IPS-15b (cell line): ENCODE data around the gene YAF2.
"Not testable (repeated sequence)": the region's sequence is repeated elsewhere in the genome, so short reads cannot be mapped to it uniquely, and the experiment has no call there.

Experiments used
- H3K27me3 ChIP-seq: one replicate; pipeline ENCODE4 v1.6.1; 2013; ENCODE audit warnings: low read length; ENCODE audit not compliant: control insufficient read depth, insufficient read depth
- H3K36me3 ChIP-seq: one replicate; pipeline ENCODE4 v1.6.1; 2013; ENCODE audit warnings: low read length; ENCODE audit not compliant: control insufficient read depth, insufficient read depth
- H3K4me1 ChIP-seq: one replicate; pipeline ENCODE4 v1.6.1; 2013; ENCODE audit warnings: mild to moderate bottlenecking, low read length; ENCODE audit not compliant: control insufficient read depth, insufficient read depth
- H3K4me3 ChIP-seq: one replicate; pipeline ENCODE4 v1.5.1; 2013; ENCODE audit warnings: low read depth, low read length
- H3K9ac ChIP-seq: one replicate; pipeline ENCODE4 v1.6.1; 2013; ENCODE audit warnings: low read depth, mild to moderate bottlenecking, low read length
- H3K9me3 ChIP-seq: one replicate; pipeline ENCODE4 v1.6.1; 2013; ENCODE audit warnings: mild to moderate bottlenecking, low read length; ENCODE audit not compliant: control insufficient read depth, insufficient read depth

YAF2 gene

GRCh38 chr12:42240131-42240750, 2.2 kb upstream of the YAF2 start:
- no peaks in the 10 kb centered on the region for H3K36me3 ChIP-seq
- H3K27me3 ChIP-seq, result peaks cover 78% of the 10 kb centered on the region
- no peaks in the 10 kb centered on the region for H3K9me3 ChIP-seq
- no peak overlapping the region for H3K4me3 ChIP-seq
- peaks cover 10% of the 10 kb centered on the region for H3K4me1 ChIP-seq
- H3K9ac ChIP-seq, result no peak overlapping the region

GRCh38 chr12:42237853-42238239, 202 bp downstream of the YAF2 start:
- Histone ChIP-seq H3K4me1 (peaks cover 10% of the 10 kb centered on the region), H3K9ac (no peak overlapping the region), H3K4me3 (peak overlapping the region; percentile 46), H3K36me3 (no peaks in the 10 kb centered on the region), H3K9me3 (no peaks in the 10 kb centered on the region), H3K27me3 (peaks cover 68% of the 10 kb centered on the region)

GRCh38 chr12:42237052-42237852, 796 bp downstream of the YAF2 start:
- Histone ChIP-seq H3K9me3 (no peaks in the 10 kb centered on the region), H3K4me1 (peaks cover 10% of the 10 kb centered on the region), H3K9ac (no peak overlapping the region), H3K27me3 (peaks cover 68% of the 10 kb centered on the region), H3K36me3 (no peaks in the 10 kb centered on the region), H3K4me3 (peak overlapping the region; percentile 63)

- Histone ChIP-seq H3K4me1 (peaks cover 5% of the 10 kb centered on the region), H3K9ac (no peak overlapping the region), H3K9me3 (no peaks in the 10 kb centered on the region), H3K36me3 (no peaks in the 10 kb centered on the region), H3K4me3 (no peak overlapping the region), H3K27me3 (peaks cover 60% of the 10 kb centered on the region)
Measured at GRCh38 chr12:42236017-42236416, 2.0 kb downstream of the YAF2 start.

- Histone ChIP-seq H3K9ac (no peak overlapping the region), H3K4me3 (no peak overlapping the region), H3K27me3 (peaks cover 54% of the 10 kb centered on the region), H3K9me3 (no peaks in the 10 kb centered on the region), H3K36me3 (no peaks in the 10 kb centered on the region), H3K4me1 (no peaks in the 10 kb centered on the region)
Measured at GRCh38 chr12:42235426-42235825, 2.6 kb downstream of the YAF2 start.

- H3K4me3 ChIP-seq, result no peak overlapping the region
Measured at GRCh38 chr12:42234970-42235369, 3.1 kb downstream of the YAF2 start.

GRCh38 chr12:42227525-42227924, 10.5 kb downstream of the YAF2 start:
- not testable (repeated sequence) for H3K27me3 ChIP-seq, H3K4me1 ChIP-seq, H3K36me3 ChIP-seq, H3K9me3 ChIP-seq, H3K4me3 ChIP-seq, H3K9ac ChIP-seq

More at GRCh38 chr12:42234970-42235369, 3.1 kb downstream of the YAF2 start:
- no peaks in the 10 kb centered on the region for H3K4me1 ChIP-seq
- no peaks in the 10 kb centered on the region for H3K9me3 ChIP-seq
- no peaks in the 10 kb centered on the region for H3K36me3 ChIP-seq
- peaks cover 54% of the 10 kb centered on the region for H3K27me3 ChIP-seq
- no peak overlapping the region for H3K9ac ChIP-seq

GRCh38 chr12:42224501-42224900, 13.5 kb downstream of the YAF2 start:
- H3K4me1 ChIP-seq, result not testable (repeated sequence)

GRCh38 chr12:42222724-42223123, 15.3 kb downstream of the YAF2 start:
- peaks cover 3% of the 10 kb centered on the region for H3K27me3 ChIP-seq

More at GRCh38 chr12:42224501-42224900, 13.5 kb downstream of the YAF2 start:
- not testable (repeated sequence) for H3K4me3 ChIP-seq, H3K36me3 ChIP-seq, H3K27me3 ChIP-seq, H3K9me3 ChIP-seq, H3K9ac ChIP-seq

GRCh38 chr12:42221726-42222125, 16.3 kb downstream of the YAF2 start:
- Histone ChIP-seq H3K4me1 (no peaks in the 10 kb centered on the region), H3K27me3 (peaks cover 3% of the 10 kb centered on the region), H3K9me3 (no peaks in the 10 kb centered on the region), H3K9ac (no peak overlapping the region), H3K4me3 (no peak overlapping the region), H3K36me3 (no peaks in the 10 kb centered on the region)

More at GRCh38 chr12:42222724-42223123, 15.3 kb downstream of the YAF2 start:
- Histone ChIP-seq H3K9ac (no peak overlapping the region), H3K4me3 (no peak overlapping the region), H3K4me1 (no peaks in the 10 kb centered on the region), H3K9me3 (no peaks in the 10 kb centered on the region), H3K36me3 (no peaks in the 10 kb centered on the region)

- H3K27me3 ChIP-seq, result peaks cover 3% of the 10 kb centered on the region
- H3K9me3 ChIP-seq, result no peaks in the 10 kb centered on the region
- no peaks in the 10 kb centered on the region for H3K36me3 ChIP-seq
- no peaks in the 10 kb centered on the region for H3K4me1 ChIP-seq
- no peak overlapping the region for H3K9ac ChIP-seq
- no peak overlapping the region for H3K4me3 ChIP-seq
Measured at GRCh38 chr12:42217656-42218055, 20.4 kb downstream of the YAF2 start.

- Histone ChIP-seq H3K4me1 (no peaks in the 10 kb centered on the region), H3K4me3 (no peak overlapping the region), H3K27me3 (peaks cover 3% of the 10 kb centered on the region), H3K9ac (no peak overlapping the region), H3K36me3 (no peaks in the 10 kb centered on the region), H3K9me3 (no peaks in the 10 kb centered on the region)
Measured at GRCh38 chr12:42216737-42217136, 21.3 kb downstream of the YAF2 start.
